Thoracic aorta (tissue), 2 donors: ENCODE results near the gene LDAH. TPM values are rescaled to one million over a fixed set of nuclear protein-coding genes. Genes with fewer than 3 reads are reported as not detected.

ENCODE experiments used
- ATAC-seq: fragments of 150-250 bp; one replicate; pipeline ENCODE4 v1.8.0; 2017; ENCODE audit warnings: low read depth; ENCODE audit not compliant: insufficient number of reproducible peaks, low FRiP score
- DNase-seq: peaks from one replicate; pipeline ENCODE4 v3.0.0-alpha.2; 2020; ENCODE audit warnings: low spot score
- H3K27ac ChIP-seq, 2 donors: fragments of 200-600 bp; sonication (generic); 1 replicate in 1 of 2; 2 replicates in 1 of 2; pipeline ENCODE4 v1.5.1; 2016; ENCODE audit warnings: mild to moderate bottlenecking in 2 of 2, moderate library complexity in 2 of 2
- H3K27me3 ChIP-seq: fragments of 200-600 bp; sonication (generic); replicated peaks from 2 replicates; pipeline ENCODE4 v1.6.0; 2016; ENCODE audit warnings: mild to moderate bottlenecking; ENCODE audit not compliant: insufficient read depth
- H3K36me3 ChIP-seq: fragments of 200-600 bp; sonication (generic); one replicate; pipeline ENCODE4 v1.5.1; 2016
- H3K4me1 ChIP-seq, 2 donors: fragments of 200-600 bp; sonication (generic); 1 replicate in 1 of 2; 2 replicates in 1 of 2; pipeline versions ENCODE4 v1.5.1 to v1.6.0; 2016; ENCODE audit warnings: low read depth in 2 of 2, mild to moderate bottlenecking in 1 of 2; ENCODE audit not compliant: control insufficient read depth in 1 of 2
- H3K4me3 ChIP-seq: fragments of 200-600 bp; sonication (generic); 2 replicates; pipeline ENCODE4 v1.5.1; 2016; ENCODE audit warnings: mild to moderate bottlenecking
- H3K9me3 ChIP-seq: fragments of 200-600 bp; sonication (generic); 2 replicates; pipeline ENCODE4 v1.5.1; 2016
- total RNA-seq, 2 donors: library from RNA; depleted of rRNA; stranded (reverse); fragments of >200 nt; gene quantifications; one replicate each; pipeline versions ENCODE4 v1.1.0 to v1.2.3, GENCODE V29; 2016
- TF ChIP-seq, protein P1 (sequence below): fragments of 200-600 bp; sonication (generic); IDR thresholded peaks from one replicate; pipeline ENCODE4 v1.5.1; 2019; ENCODE audit warnings: antibody characterized with exemption

LDAH gene
- total RNA-seq, 2 donors from 2014 or later = 14.5 to 19.8 TPM

DNA sequence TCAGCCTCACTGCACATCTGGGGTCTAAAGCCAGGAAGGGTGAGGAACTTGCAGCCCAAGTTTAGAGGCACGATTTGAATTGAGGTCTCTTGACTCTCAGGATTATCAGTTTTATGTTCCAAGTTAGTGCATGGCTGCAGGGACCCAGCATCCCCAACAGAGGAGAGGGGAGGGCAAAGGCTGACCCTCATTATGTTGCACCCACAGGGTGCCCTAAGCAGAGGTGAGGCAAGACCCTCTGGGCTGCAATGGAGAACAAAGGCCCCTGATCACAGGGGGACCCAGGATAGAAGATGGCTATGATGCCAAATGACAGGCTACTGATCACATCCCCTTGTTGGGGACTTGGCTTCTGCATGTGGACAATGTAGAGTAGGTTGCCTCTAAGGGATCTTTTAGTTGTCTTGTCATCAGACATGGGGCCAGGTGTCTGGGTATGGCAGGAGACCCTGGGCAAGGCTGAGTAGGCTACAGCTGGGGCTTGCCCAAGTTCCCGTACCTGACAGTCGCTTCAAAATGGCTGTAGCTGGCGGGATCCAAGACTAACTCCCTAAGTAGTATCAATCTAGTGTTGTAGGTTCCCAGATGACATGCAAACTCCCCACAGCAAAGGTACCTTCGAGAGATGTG lies 160.5 kb downstream of the LDAH start:
- no peak for ATAC-seq
- Histone ChIP-seq H3K4me3 (no peak overlapping the region), H3K27me3 (no peaks in the 10 kb centered on the region), H3K9me3 (no peaks in the 10 kb centered on the region), H3K27ac (no peak overlapping the region), H3K36me3 (no peaks in the 10 kb centered on the region), H3K4me1 (peaks cover 3 to 33% of the 10 kb centered on the region in 2 donors)
- no peak for DNase-seq
- TF ChIP-seq, protein P1, sequence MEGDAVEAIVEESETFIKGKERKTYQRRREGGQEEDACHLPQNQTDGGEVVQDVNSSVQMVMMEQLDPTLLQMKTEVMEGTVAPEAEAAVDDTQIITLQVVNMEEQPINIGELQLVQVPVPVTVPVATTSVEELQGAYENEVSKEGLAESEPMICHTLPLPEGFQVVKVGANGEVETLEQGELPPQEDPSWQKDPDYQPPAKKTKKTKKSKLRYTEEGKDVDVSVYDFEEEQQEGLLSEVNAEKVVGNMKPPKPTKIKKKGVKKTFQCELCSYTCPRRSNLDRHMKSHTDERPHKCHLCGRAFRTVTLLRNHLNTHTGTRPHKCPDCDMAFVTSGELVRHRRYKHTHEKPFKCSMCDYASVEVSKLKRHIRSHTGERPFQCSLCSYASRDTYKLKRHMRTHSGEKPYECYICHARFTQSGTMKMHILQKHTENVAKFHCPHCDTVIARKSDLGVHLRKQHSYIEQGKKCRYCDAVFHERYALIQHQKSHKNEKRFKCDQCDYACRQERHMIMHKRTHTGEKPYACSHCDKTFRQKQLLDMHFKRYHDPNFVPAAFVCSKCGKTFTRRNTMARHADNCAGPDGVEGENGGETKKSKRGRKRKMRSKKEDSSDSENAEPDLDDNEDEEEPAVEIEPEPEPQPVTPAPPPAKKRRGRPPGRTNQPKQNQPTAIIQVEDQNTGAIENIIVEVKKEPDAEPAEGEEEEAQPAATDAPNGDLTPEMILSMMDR = no peak

DNA sequence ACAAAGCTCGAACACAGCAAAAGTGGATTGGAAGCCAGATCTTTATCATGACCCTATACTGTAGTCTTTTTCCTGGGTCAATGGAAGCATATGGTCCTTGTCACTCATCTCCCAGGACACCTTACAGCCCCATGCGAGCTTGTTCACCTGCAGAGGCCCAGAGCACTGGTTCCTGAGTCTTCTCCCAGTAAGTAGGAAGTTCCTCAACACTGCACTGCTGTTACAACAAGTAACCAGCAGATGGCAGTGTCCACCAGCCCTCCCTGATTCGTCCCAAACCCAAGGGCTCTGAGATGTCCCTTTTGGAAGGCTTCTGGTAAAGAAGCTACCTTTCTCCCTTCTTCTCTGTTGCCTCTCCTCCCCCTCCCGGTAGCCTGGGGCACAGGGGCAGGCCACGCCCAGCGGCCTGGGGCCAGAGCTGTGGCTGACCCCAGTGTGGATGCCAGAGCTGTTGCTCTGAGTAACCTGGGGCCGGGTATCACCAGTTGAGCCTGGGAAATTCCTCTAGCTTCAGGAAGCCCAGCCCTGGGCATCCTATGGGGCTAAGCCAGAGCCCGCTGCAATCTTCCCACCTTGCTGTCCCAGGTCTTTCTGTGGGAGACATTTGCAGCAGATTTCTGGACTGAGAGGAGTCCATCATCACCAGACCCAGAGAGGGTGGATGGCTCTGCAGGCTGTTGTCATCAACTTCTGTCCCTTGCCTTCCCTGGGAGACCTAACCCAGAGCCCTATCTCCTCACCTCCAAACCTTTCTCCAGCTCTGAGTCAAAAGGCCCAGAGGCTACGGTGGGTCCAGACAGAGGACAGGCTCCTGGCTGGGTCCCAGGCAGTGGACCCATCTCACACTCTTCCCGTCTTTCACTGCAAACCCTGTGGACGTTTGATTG lies 161.2 kb downstream of the LDAH start:
- H3K36me3 ChIP-seq = no peaks in the 10 kb centered on the region
- H3K4me3 ChIP-seq = no peak overlapping the region
- H3K9me3 ChIP-seq = no peaks in the 10 kb centered on the region
- TF ChIP-seq, protein P1 = peak; percentile 98
- H3K27me3 ChIP-seq = no peaks in the 10 kb centered on the region
- no peak overlapping the region for H3K27ac ChIP-seq
- peaks cover 3 to 33% of the 10 kb centered on the region in 2 donors for H3K4me1 ChIP-seq
- DNase-seq (no peak), ATAC-seq (no peak)

DNA sequence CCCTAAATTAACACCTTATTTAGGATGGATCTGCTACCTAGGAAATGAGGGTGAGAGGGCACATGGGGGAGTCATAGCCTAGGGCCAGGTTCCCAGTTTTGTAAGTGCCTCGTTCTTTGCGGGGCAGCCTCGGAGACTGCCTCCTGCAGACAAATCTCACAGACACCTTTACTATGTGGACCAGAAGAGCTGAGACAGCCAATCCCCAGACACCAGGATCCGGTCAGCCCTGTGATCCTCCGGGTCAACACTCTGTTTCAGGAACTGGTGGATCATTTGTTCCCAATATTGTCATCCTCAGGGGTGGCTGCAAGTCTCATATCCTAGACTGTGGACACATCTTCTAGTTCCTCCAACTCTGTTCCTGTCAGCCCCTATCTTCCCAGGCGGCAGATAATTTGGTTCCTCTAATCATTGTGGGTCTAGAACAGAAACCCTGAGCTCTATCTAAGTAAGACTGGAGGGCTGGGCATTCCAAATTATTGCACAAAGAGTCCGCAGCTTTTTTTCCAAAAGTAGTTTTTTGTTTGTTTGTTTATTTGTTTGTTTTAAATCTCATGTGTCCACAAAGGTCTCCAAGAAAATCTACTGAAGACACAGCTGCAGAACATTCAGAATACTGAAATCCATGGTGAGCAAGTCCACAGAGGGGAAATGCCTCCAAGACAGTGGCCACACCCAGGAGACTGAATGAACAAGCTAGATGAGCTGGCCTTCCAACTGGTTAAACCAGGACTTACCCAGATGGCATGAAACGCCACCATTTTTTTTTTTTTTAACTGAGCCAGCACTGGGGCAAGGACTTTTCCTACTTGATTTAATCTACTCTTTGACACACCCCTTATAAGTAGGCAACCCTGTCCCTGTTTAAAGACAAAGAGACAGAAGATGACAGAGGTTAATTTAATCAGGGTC lies 162.1 kb downstream of the LDAH start:
- no peaks in the 10 kb centered on the region for H3K9me3 ChIP-seq
- H3K4me1 ChIP-seq = peaks cover 3 to 29% of the 10 kb centered on the region in 2 donors
- H3K27me3 ChIP-seq = no peaks in the 10 kb centered on the region
- no peak for ATAC-seq
- no peak overlapping the region for H3K4me3 ChIP-seq
- no peaks in the 10 kb centered on the region for H3K36me3 ChIP-seq
- no peak for DNase-seq
- TF ChIP-seq, protein P1 = no peak
- H3K27ac ChIP-seq = no peak overlapping the region

DNA sequence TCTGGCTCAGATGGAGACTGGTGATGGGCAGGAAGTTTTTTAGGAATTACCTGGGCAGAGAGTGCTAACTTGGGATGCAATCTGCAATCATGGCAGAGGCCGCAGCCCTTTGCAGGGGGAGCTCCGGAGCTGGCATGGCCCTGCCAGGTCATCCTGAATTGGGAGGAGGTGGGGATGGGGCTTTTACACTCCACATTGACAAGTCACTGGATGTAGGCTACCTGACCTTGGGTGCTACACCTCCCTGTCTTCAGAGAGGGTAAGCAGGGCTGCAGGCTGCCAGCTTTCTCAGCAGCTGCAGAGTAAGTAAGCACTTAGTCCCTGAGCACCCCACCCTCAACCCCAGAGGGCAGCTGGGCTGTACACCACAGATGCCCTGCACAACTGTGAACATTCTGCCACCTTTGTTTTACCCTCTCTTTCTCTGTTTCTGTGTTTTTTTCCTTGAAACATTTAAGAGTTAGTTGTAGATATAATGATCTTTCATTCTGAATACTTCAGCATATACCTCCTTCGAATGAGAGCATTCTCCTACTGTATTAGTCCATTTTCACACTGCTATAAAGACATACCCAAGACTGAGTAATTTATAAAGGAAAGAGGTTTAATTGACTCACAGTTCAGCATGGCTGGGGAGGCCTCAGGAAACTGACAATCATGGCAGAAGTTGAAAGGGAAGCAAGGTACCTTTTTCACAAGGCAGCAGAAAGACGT lies 165.2 kb downstream of the LDAH start:
- Histone ChIP-seq H3K27ac (no peak overlapping the region), H3K9me3 (no peaks in the 10 kb centered on the region), H3K27me3 (no peaks in the 10 kb centered on the region), H3K4me1 (peaks cover 0 to 9% of the 10 kb centered on the region in 2 donors), H3K36me3 (no peaks in the 10 kb centered on the region), H3K4me3 (no peak overlapping the region)
- ATAC-seq (no peak), DNase-seq (no peak)
- TF ChIP-seq, protein P1 = no peak
